GM21447 (cell line): ENCODE measurements around the gene BLVRB.
"Not testable (repeated sequence)": the region's sequence is repeated elsewhere in the genome, so short reads cannot be mapped to it uniquely, and the experiment has no call there.

ENCODE experiments used
- ATAC-seq: cut with Tn5 transposase; IDR thresholded peaks from one replicate; pipeline ENCODE4 v1.9.1; 2021; ENCODE audit not compliant: unreplicated experiment

Gene BLVRB

DNA sequence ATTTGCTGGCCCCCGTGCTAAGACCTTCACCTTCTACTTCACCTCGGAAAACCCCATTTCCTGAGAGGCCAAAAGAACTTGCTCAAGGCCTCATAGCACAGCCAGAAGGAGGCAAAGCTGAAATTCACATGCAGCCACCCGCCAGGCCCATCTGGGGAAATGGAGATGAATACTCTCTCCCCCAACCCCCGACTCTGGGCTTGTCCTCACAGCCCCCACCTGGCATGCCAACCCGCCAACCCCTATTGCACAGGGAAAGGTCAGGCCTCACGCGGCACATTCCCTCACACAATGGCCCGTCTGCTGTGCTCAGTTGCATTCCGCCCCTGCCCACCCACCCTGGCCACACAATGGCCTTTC, 55.5 kb downstream of the BLVRB start:
- no peak for ATAC-seq

DNA sequence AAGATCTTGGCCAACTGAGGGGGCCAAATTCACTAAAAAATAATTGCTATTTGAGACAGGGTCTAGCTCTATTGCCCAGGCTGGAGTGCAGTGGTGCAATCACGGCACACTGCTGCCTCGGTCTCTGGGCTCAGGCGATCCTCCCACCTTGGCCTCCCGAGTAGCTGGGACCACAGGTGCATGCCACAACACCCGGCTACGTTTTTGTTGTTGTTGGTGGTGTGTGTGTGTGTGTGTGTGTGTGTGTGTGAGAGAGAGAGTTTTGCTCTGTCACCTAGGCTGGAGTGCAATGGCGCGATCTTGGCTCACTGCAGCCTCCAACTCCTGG, 57.0 kb downstream of the BLVRB start:
- ATAC-seq = not testable (repeated sequence)

DNA sequence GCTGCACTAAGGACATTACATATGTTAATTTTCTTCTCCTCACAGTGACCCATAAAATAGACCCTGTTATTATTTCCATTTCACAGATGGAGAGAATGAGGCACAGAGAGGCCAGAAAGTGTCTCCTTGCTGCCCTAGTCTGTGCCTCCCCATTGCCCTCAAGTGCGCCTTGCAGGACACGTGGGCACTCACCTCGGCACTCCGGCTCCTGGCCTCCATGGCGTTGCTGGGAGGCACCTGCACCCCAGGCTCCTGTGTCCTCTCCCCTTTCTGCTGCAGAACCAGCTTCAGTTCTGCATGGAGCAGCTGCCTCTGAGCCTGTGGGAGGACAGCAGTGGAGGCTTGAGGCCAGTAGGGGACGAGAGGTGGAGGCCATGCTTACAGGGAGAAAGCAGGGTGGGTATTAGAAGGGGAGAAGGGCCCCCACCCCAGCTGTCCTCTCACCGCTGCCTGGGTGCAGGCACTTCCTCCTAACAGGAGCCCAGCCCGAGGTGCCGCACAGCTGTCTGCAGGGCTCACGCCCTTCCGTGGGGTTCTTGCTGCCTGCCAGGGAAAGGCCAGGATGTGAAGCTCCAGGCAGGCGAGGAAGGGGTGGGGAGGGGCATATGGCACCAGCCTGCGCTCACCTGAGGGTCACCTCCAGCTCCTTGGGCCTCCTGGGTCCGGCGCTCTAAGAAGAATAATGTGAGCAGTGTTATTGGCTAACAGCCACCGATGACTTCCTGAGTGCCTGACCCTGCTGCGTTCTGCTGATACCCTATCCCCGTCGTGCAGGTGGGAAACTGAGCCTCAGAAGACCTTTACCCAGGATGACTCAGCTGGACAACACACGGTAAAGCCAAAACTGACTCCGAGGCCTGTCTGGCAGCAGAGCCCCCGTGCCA, 57.6 kb downstream of the BLVRB start:
- no peak for ATAC-seq

DNA sequence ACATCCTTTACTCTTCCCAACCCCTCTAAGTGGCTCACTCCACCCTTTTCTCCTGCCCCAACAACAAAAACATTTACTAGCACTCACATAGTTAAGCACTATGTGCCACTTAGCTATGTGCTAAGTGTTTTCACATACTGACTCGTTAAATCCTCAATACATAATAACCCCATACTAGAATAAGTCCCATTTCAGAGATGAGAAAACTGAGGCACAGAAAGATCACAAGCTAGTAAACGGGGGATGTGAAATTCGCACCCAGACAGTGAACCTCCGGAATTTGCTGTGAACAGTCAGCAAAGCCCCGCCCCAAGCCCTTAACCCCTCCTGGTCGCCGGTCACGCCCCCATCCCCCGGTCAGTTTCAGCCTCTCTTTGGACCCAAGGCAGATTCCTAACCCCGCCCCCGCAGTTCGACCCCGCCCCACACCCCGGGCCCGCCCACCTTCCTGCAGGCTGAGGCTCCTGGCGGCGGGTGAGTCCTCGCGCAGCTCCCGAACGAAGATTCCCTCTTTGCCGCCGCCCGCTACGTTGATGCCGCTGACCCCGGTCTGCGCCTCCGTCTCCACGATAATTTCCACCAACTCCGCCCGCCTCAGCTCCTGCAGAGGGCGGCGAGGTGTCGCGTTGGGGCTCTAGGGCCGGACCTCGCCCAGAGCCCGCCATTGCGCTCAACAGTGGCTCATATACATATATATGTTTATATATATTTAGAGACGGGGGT, 62.1 kb downstream of the BLVRB start:
- peak; percentile 76 for ATAC-seq

DNA sequence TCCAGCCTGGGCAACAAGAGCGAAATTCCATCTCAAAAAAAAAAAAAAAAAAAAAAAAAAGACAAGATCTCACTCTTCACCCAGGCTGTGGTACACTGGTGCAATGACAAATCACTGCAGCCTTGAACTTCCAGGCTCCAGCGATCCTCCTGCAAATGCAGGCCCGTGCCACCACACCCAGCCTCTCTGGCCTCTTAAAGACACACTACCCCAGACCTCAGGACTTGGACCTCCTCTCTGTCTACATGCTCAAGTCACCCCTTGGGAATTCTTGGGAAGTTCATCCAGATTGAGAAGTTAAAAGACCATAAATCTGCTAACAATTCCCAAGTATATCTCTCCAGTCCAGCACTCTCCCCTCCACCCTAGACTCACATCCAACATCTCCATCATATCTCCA, 65.0 kb downstream of the BLVRB start:
- ATAC-seq = no peak

DNA sequence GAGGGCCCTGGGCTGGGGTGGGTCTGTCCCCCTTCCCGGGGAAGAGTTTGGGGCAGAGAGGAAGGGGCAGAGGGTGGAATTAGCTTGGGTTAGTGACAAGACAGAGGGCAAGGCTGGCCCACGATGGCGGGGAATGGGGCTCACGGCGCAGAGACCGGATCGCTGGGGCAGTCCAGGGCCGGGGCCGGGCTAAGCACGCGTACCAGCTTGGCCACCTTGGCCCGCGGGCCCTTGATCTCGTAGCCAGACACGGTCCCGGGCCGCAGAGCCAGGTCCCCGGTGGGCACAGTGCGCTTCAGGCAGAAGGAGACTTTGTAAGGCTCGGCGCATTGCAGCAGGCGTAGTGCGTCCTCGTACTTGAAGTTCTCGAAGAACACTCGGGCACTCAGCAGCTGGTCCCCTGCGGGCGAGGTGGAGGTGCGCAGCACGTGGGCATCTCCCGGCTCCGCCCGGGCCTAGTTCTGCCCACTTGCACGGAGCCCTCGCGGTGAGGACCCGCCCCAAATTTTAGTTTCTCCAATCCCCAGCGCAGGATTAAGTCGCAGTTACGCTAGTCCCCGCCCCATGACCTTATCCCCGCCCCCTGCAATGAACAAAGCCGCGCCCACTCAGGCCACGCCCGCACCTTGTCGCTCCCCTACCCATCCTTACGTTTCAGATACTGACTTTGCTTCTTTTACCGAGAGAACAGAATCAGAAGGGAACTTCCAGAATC, 67.0 kb downstream of the BLVRB start:
- no peak for ATAC-seq
